ENCODE results near the gene PRAC2. TPM values are rescaled to one million over a fixed set of nuclear protein-coding genes. Genes with fewer than 3 reads are reported as not detected.

PRAC2 gene
- total RNA-seq, result not detected in 2 replicates

DNA sequence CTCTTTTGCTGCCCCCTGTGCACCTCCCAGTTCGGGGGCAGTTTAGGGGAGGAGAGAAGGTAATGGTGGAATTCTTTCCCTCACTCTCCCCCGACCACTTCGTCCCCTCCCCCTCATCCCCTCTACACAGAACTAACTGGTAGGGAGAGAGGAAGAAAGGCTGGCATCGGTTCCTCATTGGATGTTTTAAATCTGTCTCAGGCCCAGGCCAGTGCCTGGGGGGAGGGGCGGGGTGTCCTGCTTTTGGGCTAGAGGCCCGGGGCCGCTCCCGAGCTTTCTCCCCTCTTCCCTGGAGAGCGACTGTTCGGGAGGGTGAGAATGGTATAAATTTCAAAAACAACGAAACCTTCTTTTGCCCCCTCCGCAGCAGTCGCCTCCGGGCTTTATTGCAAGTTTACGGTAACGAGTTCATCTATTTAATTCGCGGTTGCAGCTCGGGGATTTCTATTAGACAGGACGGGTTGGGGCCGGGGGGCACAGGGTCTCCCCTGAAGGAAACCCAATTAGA is at the start of gene PRAC2:
TSS of gene PRAC2 (plus strand) at position 271 of the 508 bp plus-strand sequence. CDS start 1,226 bp downstream, outside the sequence.

DNA sequence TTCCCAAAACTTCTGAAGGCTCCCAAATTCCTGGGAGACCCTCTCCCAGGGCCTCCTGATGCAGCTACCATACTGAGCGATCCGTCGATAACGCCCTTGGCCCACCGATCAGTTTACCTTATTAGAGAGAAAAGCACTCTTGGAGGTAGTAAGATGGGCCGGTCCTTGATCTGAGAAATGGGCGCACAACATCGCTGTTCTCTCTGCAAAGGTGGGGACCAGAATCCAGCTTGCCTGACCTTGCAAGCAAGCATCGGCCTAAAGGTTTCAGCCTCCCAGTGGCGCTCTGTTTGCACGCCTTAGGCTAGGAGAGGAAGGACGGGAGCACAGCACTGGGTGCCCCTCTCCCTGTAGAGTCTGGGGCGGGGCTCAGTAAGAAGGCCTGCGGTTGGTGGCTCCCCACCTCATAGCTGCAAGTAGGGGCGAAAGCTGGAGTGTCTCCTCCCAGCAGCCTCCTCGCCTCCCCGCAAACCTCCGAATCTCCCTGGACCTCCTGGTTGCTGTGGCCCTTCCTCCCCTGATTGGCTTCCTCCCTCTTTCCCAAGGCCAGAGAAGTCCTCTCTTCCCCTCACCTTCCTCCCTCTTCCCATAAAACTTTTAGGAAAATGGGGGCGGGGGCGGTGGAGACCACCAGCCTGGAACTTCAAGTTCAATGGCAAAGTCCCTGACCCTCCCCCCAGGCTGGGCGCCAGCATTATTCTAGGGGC is 631 bp upstream of the PRAC2 start, which contains the start of gene PRAC1:
TSS of gene PRAC1 (minus strand) at position 318 of the 707 bp plus-strand sequence. CDS start at position 192, 126 bp downstream.

DNA sequence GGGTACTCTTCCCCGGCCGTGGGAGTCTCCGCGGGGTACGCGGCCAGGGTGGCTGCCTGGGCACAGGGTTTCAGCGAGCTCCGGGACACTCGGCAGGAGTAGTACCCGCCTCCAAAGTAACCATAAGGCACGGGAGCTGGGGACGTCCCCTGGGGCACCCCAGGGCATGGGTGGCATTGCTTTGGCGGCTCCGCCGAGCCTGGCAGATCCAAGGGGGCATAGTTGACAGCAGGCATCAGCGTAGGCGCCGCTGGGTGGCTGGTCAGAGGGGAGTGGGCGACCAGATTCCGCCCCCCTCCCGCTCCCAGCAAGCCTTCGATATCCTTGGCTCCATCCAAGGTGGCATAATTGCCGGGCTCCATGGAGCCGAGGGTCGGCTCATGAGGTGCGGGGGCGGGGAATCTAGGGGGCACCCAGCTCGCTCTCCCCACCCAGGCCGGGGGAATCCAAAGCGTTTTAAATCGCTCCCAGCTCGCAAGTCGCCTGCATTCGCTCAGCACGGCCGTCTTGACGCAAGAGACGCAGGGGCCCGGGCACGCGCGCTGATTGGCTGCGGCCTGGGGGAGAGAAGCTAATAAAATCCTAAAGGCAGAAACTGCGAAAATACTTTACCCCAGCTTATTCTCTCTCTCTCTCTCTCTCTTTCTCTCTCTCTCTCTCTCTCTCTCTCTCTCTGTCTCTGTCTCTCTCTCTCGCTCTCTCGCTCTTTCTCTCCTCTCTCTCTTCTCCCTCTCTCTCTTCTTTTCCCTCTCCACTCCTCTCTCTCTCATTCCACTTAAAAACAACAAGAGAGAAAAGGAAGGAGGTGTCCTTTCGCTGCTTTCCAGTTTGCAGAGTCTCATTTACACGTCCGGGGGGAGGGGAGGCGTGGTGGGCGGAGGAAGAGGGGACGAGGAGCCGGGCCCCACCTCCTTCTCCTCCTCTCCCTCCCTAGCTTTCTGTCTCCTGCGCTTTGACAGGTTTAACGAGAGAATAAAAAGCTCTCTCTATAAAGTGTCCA is 5.5 kb downstream of the PRAC2 start, which contains the start of gene HOXB13:
TSS of gene HOXB13 (minus strand) at position 519 of the 1,000 bp plus-strand sequence. CDS start at position 362, 157 bp downstream.

Other genes starting within 250 kb of the PRAC2 start
- gene HOXB1, start 192.2 kb upstream of the PRAC2 start, total RNA-seq, result not detected in 2 replicates
- gene HOXB2, start 178.1 kb upstream of the PRAC2 start, total RNA-seq, result 10.3 and 27.3 TPM in 2 replicates
- 0.10 TPM in 1 of 2 replicates, not detected in the other for gene HOXB4, start 144.8 kb upstream of the PRAC2 start, total RNA-seq
- gene HOXB3, start 132.9 kb upstream of the PRAC2 start, total RNA-seq, result 0.37 and 0.73 TPM in 2 replicates
- gene HOXB5, start 129.4 kb upstream of the PRAC2 start, total RNA-seq, result not detected in 2 replicates
- gene HOXB6, start 118.2 kb upstream of the PRAC2 start, total RNA-seq, result not detected in 2 replicates
- not detected in 2 replicates for gene HOXB7, start 112.2 kb upstream of the PRAC2 start, total RNA-seq
- gene HOXB8, start 107.9 kb upstream of the PRAC2 start, total RNA-seq, result not detected in 2 replicates
- not detected in 2 replicates for gene HOXB9, start 96.8 kb upstream of the PRAC2 start, total RNA-seq
- gene PRAC1, start 667 bp upstream of the PRAC2 start, total RNA-seq, result not detected in 2 replicates
- not detected in 2 replicates for gene HOXB13, start 5.6 kb downstream of the PRAC2 start, total RNA-seq
- not detected in 2 replicates for gene TTLL6, start 94.0 kb downstream of the PRAC2 start, total RNA-seq
- 65.4 and 76.2 TPM in 2 replicates for gene CALCOCO2, start 107.8 kb downstream of the PRAC2 start, total RNA-seq
- 52.0 and 119 TPM in 2 replicates for gene ATP5MC1, start 169.6 kb downstream of the PRAC2 start, total RNA-seq
- gene UBE2Z, start 185.2 kb downstream of the PRAC2 start, total RNA-seq, result 63.7 and 65.6 TPM in 2 replicates
- gene SNF8, start 221.7 kb downstream of the PRAC2 start, total RNA-seq, result 46.6 and 79.2 TPM in 2 replicates
- not detected in 2 replicates for gene GIP, start 245.4 kb downstream of the PRAC2 start, total RNA-seq

All from cardiac ventricle fibroblast (primary cell).